CD4-positive, alpha-beta T cell treated with Interleukin-4 for 4 hours (primary cell): ENCODE measurements around the gene SURF1.
"Not testable (repeated sequence)": the region's sequence is repeated elsewhere in the genome, so short reads cannot be mapped to it uniquely, and the experiment has no call there.

ENCODE experiments used
- DNase-seq: peaks from one replicate; pipeline ENCODE4 v3.0.0-alpha.2; 2020

SURF1 gene

GRCh38 chr9:133341369-133342068 lies 14.8 kb downstream of the SURF1 start:
- DNase-seq, result no peak

GRCh38 chr9:133340916-133341315 lies 15.4 kb downstream of the SURF1 start:
- DNase-seq, result no peak

GRCh38 chr9:133340256-133340655 lies 16.0 kb downstream of the SURF1 start:
- DNase-seq, result no peak

GRCh38 chr9:133339641-133340040 lies 16.6 kb downstream of the SURF1 start:
- DNase-seq, result no peak

GRCh38 chr9:133335924-133336811 lies 20.1 kb downstream of the SURF1 start, which contains the start of gene SURF6:
Gene SURF6, minus strand, starts transcription at chr9:133336188. Its CDS starts 56 bp downstream, at chr9:133336132.
- DNase-seq, result peak; percentile 91

GRCh38 chr9:133334888-133335287 lies 21.4 kb downstream of the SURF1 start:
- DNase-seq, result not testable (repeated sequence)

GRCh38 chr9:133334161-133334560 lies 22.1 kb downstream of the SURF1 start:
- DNase-seq, result no peak

GRCh38 chr9:133333566-133333965 lies 22.7 kb downstream of the SURF1 start:
- no peak for DNase-seq

- DNase-seq, result no peak
These were observed 23.3 kb downstream of the SURF1 start for GRCh38 chr9:133333011-133333410.

- no peak for DNase-seq
These were observed 23.9 kb downstream of the SURF1 start for GRCh38 chr9:133332381-133332730.

GRCh38 chr9:133331641-133332380 lies 24.5 kb downstream of the SURF1 start:
- DNase-seq, result no peak

GRCh38 chr9:133331221-133331620 lies 25.1 kb downstream of the SURF1 start:
- no peak for DNase-seq

- DNase-seq, result not testable (repeated sequence)
These were observed 26.8 kb downstream of the SURF1 start for GRCh38 chr9:133329306-133330156.

GRCh38 chr9:133327834-133328484 lies 28.3 kb downstream of the SURF1 start:
- no peak for DNase-seq

GRCh38 chr9:133327021-133327420 lies 29.3 kb downstream of the SURF1 start:
- not testable (repeated sequence) for DNase-seq

GRCh38 chr9:133323991-133324703 lies 32.1 kb downstream of the SURF1 start:
- no peak for DNase-seq

- DNase-seq, result no peak
These were observed 33.1 kb downstream of the SURF1 start for GRCh38 chr9:133323211-133323610.

- no peak for DNase-seq
These were observed 33.6 kb downstream of the SURF1 start for GRCh38 chr9:133322701-133323100.

- no peak for DNase-seq
These were observed 34.8 kb downstream of the SURF1 start for GRCh38 chr9:133321411-133321935.

GRCh38 chr9:133320421-133320881 lies 35.8 kb downstream of the SURF1 start:
- DNase-seq, result no peak

GRCh38 chr9:133317551-133317950 lies 38.7 kb downstream of the SURF1 start:
- DNase-seq, result not testable (repeated sequence)
